ENCODE data around the gene MAPK12. TPM values are rescaled to one million over a fixed set of nuclear protein-coding genes. Genes with fewer than 3 reads are reported as not detected.
"Not testable (repeated sequence)": the region's sequence is repeated elsewhere in the genome, so short reads cannot be mapped to it uniquely, and the experiment has no call there.

MAPK12 gene
- total and polyA plus RNA-seq, 9 of the 15 experiments (the other 6 are each of a cell fraction or from before 2014, with no cell fraction given): 0.79 to 71.5 (median 32.8) TPM

DNA sequence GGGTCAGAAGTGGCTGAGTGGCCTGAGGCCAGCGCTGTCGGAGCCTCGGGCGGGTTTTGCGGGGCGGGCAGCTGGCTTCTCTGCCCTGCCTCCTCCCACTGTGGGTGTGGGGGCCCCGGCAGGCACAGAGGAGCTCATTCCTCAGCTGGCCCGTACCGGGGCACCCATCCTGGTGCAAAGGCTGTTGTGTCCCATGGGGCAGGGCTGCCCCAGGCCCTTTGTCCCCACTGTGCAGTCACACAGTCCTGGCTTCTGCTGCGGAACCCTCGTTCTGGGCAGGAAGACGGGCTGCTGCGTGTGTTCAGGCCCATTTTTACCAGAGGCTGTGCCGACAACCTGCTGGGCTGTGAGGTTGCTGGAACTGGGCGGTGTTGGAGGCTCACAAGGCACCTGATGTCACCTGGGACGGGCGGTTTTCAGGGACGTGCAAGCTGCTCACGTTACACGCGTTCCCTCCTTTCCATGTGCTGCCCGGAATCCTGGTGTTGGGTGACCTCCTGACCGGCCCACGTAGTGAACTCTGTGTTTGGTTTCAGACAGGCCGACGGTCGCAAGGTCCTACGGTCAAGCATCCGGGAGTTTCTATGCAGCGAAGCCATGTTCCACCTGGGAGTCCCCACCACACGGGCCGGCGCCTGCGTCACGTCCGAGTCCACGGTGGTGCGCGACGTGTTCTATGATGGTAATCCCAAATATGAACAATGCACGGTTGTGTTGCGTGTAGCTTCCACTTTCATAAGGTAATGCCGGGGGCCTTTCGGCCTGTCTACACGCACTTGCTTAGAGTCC, 55.5 kb downstream of the MAPK12 start:
- CTCF ChIA-PET (ENCODE audit: low intra/inter-chr PET ratio): no interaction called here
- Histone ChIP-seq H3K4me2 (ENCODE audit: insufficient read depth, low read length) (no peak overlapping the region), H4K20me1 (replicated peaks; ENCODE audit: control insufficient read depth, insufficient read depth, low read length) (0 out of 2 replicates have a peak, but pooled peaks cover 3% of the 10 kb centered on the region), H3K9me1 (ENCODE audit: control insufficient read depth, insufficient read depth, low read length) (no peaks in the 10 kb centered on the region), H3K79me2 (ENCODE audit: control insufficient read depth, insufficient read depth, low read length) (peaks cover 20% of the 10 kb centered on the region), H3K9ac (ENCODE audit: insufficient read depth in 1 of 2, low read depth in 2 of 2, low read length in 2 of 2) (no peak overlapping the region), H3K36me3 (ENCODE audit: control insufficient read depth, insufficient read depth, low read length) (peaks cover 44% of the 10 kb centered on the region; the same call in 2 of the 3 replicates), H3K9me3 (replicated peaks; ENCODE audit: control insufficient read depth, insufficient read depth, low read depth, low read length) (peaks cover 3% of the 10 kb centered on the region; the same call in 1 of the 2 replicates), H3K4me3 (no peak overlapping the region), H3K27ac (ENCODE audit: extremely low read depth, low read depth, low read length) (no peak overlapping the region), H2AFZ (ENCODE audit: low read depth, low read length) (no peak overlapping the region), H3K27me3 (ENCODE audit: control insufficient read depth in 2 of 2, insufficient read depth in 2 of 2, low read length in 2 of 2) (no peaks in the 10 kb centered on the region), H3K4me1 (replicated peaks in 1 of 2; ENCODE audit: control insufficient read depth in 2 of 2, insufficient read depth in 2 of 2, low read length in 2 of 2) (peaks cover 5 to 51% of the 10 kb centered on the region in 2 experiments; a peak in 3 of 5 replicates)
- POLR2A ChIA-PET: no interaction called here
- TF ChIP-seq RBFOX2 (IDR thresholded peaks at IDR 0.05; ENCODE audit: low read depth, low read length) (peak; percentile 33; the same call in 1 of the 2 replicates), POLR2G (IDR thresholded peaks at IDR 0.05; ENCODE audit: low read depth, low read length) (peak; percentile 68), TEAD4 (IDR thresholded peaks at IDR 0.05; ENCODE audit: low read length) (no peak), TEAD4 (CRISPR knock-in tag; IDR thresholded peaks at IDR 0.05; ENCODE audit: borderline replicate concordance) (no peak)
- no TSS peak for BruUV-seq (replicated peaks)
- FAIRE-seq: no peak
- no peak for ATAC-seq
- 99% methylated on average over 24 of the region's 45 CpGs for WGBS (ENCODE audit: insufficient coverage, low coverage, missing lambda C conversion rate)
- intact Hi-C loops (cut with micrococcal nuclease) (no loop called here), in situ Hi-C loops (cut with MboI) (no loop called here)
- no peak for DNase-seq (ENCODE audit: extremely low read depth in 1 of 4, low spot score in 3 of 4)

DNA sequence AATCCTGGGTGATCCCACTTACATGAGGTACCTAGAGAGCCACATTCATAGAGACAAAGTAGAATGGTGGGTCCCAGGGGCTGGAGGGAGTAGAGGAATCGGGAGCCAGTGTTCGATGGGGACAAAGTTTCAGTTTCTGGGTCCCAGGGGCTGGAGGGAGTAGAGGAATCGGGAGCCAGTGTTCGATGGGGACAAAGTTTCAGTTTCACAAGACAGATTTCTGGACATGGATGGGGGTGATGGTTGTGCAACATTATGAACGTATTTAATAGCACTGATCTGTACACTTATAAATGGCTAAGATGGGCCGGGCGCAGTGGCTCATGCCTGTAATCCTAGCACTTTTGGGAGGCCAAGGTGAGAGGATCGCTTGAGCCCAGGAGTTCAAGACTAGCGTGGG, 56.5 kb downstream of the MAPK12 start:
- CTCF ChIA-PET (ENCODE audit: low intra/inter-chr PET ratio); FAIRE-seq; intact Hi-C loops (cut with micrococcal nuclease); H3K9ac ChIP-seq (ENCODE audit: insufficient read depth in 1 of 2, low read depth in 2 of 2, low read length in 2 of 2); H3K27ac ChIP-seq (ENCODE audit: extremely low read depth, low read depth, low read length); ATAC-seq; H3K9me3 ChIP-seq (replicated peaks; ENCODE audit: control insufficient read depth, insufficient read depth, low read depth, low read length); BruUV-seq (replicated peaks); H2AFZ ChIP-seq (ENCODE audit: low read depth, low read length); in situ Hi-C loops (cut with MboI); DNase-seq (ENCODE audit: extremely low read depth in 1 of 4, low spot score in 3 of 4); H3K9me1 ChIP-seq (ENCODE audit: control insufficient read depth, insufficient read depth, low read length); POLR2A ChIA-PET; H3K4me2 ChIP-seq (ENCODE audit: insufficient read depth, low read length); H4K20me1 ChIP-seq (replicated peaks; ENCODE audit: control insufficient read depth, insufficient read depth, low read length); H3K27me3 ChIP-seq (ENCODE audit: control insufficient read depth in 2 of 2, insufficient read depth in 2 of 2, low read length in 2 of 2); H3K4me3 ChIP-seq: not testable (repeated sequence)
- WGBS (ENCODE audit: insufficient coverage, low coverage, missing lambda C conversion rate): 96% methylated on average over 9 of the region's 9 CpGs
- Histone ChIP-seq H3K79me2 (ENCODE audit: control insufficient read depth, insufficient read depth, low read length) (peaks cover 20% of the 10 kb centered on the region), H3K4me1 (replicated peaks in 1 of 2; ENCODE audit: control insufficient read depth in 2 of 2, insufficient read depth in 2 of 2, low read length in 2 of 2) (peaks cover 5 to 51% of the 10 kb centered on the region in 2 experiments; a peak in 3 of 5 replicates), H3K36me3 (ENCODE audit: control insufficient read depth, insufficient read depth, low read length) (peaks cover 34% of the 10 kb centered on the region; the same call in 1 of the 3 replicates)
